Stimulated activated CD4-positive, alpha-beta T cell treated with anti-CD3 and anti-CD28 coated beads, Interleukin-15, amount 100 ng/mL, for 48 hours (primary cell): Measurements from ENCODE around the gene ASPRV1.
"Not testable (repeated sequence)": the region's sequence is repeated elsewhere in the genome, so short reads cannot be mapped to it uniquely, and the experiment has no call there.

Experiments
- DNase-seq, 2 donors: peaks; one replicate each; pipeline ENCODE4 v3.0.0-alpha.2; 2020; ENCODE audit warnings: low read depth in 2 of 2

The ASPRV1 gene

GRCh38 chr2:69960821-69961220, 610 bp downstream of the ASPRV1 start:
- no peak for DNase-seq

GRCh38 chr2:69959425-69959824, 2.0 kb downstream of the ASPRV1 start:
- no peak for DNase-seq

GRCh38 chr2:69958480-69958879, 3.0 kb downstream of the ASPRV1 start:
- no peak for DNase-seq

- no peak for DNase-seq
Observed at GRCh38 chr2:69957965-69958364, 3.5 kb downstream of the ASPRV1 start.

GRCh38 chr2:69956475-69956979, 4.9 kb downstream of the ASPRV1 start:
- no peak for DNase-seq

GRCh38 chr2:69955029-69955428, 6.4 kb downstream of the ASPRV1 start:
- no peak for DNase-seq

- DNase-seq: no peak
Observed at GRCh38 chr2:69954084-69954483, 7.3 kb downstream of the ASPRV1 start.

GRCh38 chr2:69952336-69953115, 8.9 kb downstream of the ASPRV1 start:
- no peak for DNase-seq

- DNase-seq: not testable (repeated sequence)
Observed at GRCh38 chr2:69950671-69951070, 10.8 kb downstream of the ASPRV1 start.

GRCh38 chr2:69950241-69950640, 11.2 kb downstream of the ASPRV1 start:
- DNase-seq: no peak

GRCh38 chr2:69948963-69949645, 12.3 kb downstream of the ASPRV1 start:
- DNase-seq: no peak

GRCh38 chr2:69948032-69948962, 13.1 kb downstream of the ASPRV1 start:
- no peak for DNase-seq

- DNase-seq: no peak
Observed at GRCh38 chr2:69947325-69947931, 14.0 kb downstream of the ASPRV1 start.

- DNase-seq: peak in 1 of 2 donors; percentile 35
Observed at GRCh38 chr2:69946351-69947324, 14.8 kb downstream of the ASPRV1 start.

GRCh38 chr2:69945941-69946340, 15.5 kb downstream of the ASPRV1 start:
- DNase-seq: no peak

GRCh38 chr2:69945441-69945840, 16.0 kb downstream of the ASPRV1 start:
- DNase-seq: no peak

- DNase-seq: no peak
Observed at GRCh38 chr2:69944756-69945155, 16.7 kb downstream of the ASPRV1 start.

- DNase-seq: no peak
Observed at GRCh38 chr2:69943843-69944525, 17.4 kb downstream of the ASPRV1 start.

GRCh38 chr2:69943000-69943842, 18.2 kb downstream of the ASPRV1 start:
- no peak for DNase-seq
